ENCODE measurements around the gene TIMM17B.

DNA sequence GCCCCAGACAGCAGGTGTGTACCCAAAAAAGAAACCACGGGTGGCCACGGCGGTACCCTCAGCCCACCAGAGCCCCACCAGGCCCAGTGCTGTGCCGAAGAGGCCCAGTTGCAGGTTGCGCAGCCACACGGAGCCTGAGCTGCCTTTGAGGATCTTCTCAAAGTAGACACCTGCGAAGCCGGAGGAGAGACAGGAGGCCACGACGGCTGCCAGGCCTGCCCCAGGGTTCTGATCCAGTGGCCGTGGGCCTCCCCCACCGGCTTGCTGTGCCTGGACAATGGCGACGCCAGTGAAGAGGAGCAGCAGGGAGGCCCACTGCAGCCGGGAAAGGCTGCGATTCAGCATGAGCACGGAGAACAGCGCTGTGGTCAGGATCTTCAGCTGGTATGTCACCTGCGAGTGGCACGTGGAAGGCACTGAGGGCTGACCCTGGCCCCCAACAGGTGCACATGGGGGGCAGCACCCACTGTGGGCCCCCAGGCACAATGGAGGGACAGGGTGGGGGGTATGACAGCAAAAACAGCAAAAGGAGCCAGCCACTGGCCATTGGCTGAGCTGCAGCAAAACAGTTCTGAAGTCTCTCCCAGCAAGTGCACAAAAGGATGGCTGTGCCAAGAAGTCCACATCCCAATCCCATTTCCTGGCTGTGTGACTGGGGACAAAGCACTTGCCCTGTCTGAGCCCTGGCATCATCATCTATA lies 7.7 kb upstream of the TIMM17B start:
- TF ChIP-seq, protein P1, sequence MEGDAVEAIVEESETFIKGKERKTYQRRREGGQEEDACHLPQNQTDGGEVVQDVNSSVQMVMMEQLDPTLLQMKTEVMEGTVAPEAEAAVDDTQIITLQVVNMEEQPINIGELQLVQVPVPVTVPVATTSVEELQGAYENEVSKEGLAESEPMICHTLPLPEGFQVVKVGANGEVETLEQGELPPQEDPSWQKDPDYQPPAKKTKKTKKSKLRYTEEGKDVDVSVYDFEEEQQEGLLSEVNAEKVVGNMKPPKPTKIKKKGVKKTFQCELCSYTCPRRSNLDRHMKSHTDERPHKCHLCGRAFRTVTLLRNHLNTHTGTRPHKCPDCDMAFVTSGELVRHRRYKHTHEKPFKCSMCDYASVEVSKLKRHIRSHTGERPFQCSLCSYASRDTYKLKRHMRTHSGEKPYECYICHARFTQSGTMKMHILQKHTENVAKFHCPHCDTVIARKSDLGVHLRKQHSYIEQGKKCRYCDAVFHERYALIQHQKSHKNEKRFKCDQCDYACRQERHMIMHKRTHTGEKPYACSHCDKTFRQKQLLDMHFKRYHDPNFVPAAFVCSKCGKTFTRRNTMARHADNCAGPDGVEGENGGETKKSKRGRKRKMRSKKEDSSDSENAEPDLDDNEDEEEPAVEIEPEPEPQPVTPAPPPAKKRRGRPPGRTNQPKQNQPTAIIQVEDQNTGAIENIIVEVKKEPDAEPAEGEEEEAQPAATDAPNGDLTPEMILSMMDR (IDR thresholded peaks at IDR 0.05): no peak
- no peak for TF ChIP-seq EZH2 (IDR thresholded peaks at IDR 0.05)
